ENCODE measurements around the gene PLA2G4A.

PLA2G4A gene

DNA sequence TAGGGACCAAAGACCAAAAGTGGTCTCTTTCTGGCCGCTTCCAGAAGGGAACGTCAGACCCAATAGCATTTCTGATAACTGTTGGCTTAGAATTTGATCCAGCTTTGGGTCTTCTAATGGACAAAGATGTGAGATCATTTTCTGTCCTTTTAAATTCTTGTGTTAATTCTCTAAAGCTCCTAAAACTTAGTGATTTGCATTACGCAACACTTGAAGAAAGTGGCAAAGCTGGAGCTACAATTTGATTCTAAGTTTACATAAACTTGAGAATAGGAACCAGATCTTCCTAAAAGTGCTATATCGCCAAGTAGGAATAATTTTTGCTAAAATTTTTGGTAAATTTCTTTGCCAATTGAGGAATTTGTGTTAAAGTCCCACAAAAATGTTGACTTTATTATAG, 21.6 kb upstream of the PLA2G4A start:
- no peak overlapping the region for H3K4me3 ChIP-seq (ENCODE audit: low read depth, low read length)
- TF ChIP-seq, protein P1, sequence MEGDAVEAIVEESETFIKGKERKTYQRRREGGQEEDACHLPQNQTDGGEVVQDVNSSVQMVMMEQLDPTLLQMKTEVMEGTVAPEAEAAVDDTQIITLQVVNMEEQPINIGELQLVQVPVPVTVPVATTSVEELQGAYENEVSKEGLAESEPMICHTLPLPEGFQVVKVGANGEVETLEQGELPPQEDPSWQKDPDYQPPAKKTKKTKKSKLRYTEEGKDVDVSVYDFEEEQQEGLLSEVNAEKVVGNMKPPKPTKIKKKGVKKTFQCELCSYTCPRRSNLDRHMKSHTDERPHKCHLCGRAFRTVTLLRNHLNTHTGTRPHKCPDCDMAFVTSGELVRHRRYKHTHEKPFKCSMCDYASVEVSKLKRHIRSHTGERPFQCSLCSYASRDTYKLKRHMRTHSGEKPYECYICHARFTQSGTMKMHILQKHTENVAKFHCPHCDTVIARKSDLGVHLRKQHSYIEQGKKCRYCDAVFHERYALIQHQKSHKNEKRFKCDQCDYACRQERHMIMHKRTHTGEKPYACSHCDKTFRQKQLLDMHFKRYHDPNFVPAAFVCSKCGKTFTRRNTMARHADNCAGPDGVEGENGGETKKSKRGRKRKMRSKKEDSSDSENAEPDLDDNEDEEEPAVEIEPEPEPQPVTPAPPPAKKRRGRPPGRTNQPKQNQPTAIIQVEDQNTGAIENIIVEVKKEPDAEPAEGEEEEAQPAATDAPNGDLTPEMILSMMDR (IDR thresholded peaks at IDR 0.05; ENCODE audit: low read depth, low read length) = no peak

DNA sequence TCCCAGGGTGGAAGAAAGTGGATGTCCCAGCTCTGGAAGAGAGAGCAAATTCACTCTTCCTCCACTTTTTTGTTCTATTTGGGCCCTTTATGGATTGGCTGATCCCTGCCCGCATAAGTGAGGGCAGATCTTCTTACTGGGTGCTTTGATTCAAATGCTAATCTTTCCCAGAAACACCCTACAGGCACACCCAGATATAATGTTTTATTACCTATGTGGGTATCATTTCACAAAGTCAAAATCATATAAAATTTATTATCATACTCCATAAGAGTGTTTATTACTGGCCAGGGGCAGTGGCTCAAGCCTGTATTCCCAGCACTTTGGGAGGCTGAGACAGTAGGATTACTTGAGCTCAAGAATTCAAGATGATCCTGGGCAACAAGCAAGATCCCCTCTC, 16.9 kb upstream of the PLA2G4A start:
- TF ChIP-seq, protein P1 (IDR thresholded peaks at IDR 0.05; ENCODE audit: low read depth, low read length) = no peak
- no peak overlapping the region for H3K4me3 ChIP-seq (ENCODE audit: low read depth, low read length)

DNA sequence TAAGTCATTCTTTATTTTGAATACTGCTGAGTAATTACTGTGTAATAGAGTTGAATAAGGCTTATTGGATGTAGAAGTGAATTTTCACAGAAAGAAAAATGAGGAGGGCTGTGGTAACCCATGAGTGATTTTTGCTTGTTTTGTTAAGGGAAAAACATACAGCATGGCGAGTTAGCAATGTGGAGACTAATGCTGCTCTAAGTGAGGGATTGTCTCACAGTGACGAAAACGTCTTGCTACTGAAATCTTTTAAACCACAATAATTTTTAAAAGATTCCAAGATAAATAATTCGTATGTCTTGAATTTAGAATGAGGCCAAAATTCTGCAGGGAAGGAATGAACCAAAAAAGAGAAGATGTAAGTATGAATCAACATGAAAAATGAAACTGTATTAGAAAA, 16.2 kb upstream of the PLA2G4A start:
- H3K4me3 ChIP-seq (ENCODE audit: low read depth, low read length) = no peak overlapping the region
- TF ChIP-seq, protein P1 (IDR thresholded peaks at IDR 0.05; ENCODE audit: low read depth, low read length) = no peak

DNA sequence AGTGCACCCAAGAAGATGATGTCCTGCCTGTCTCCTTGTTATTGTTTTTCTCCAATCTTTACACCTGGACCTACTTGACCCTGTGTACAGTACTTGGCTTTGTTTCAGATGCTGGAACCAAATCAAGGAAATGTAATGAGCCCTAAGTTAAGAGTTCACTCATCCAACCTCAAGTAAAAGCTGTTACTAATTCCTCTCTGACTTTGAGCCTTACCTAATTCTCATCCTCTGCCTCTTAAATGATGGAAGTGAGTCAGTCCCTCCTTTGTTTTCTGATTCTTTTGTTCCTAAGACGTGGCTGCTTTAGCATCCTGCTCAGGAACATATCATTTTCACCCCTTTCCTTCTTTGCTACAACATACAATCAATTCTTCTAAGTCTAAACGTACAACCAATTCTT, 15.3 kb upstream of the PLA2G4A start:
- TF ChIP-seq, protein P1 (IDR thresholded peaks at IDR 0.05; ENCODE audit: low read depth, low read length) = no peak
- H3K4me3 ChIP-seq (ENCODE audit: low read depth, low read length) = no peak overlapping the region

DNA sequence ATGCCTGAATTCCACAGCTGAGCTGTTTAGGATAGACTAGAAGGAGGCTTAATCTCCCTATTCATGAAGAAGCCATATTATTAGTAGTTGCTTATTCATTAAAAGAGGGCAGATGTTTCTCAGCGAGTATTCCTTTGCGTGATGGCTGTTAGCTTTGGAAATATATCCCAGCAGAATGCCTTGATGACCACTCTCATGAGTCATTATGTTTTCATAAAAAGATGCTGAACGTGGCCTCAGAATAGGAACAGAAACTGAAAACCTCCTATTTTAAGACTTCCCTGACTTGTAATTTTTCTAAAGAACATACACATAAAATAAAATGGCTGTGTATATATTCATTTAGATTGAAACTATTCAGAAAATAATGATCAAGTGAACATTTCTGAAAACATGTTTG, 9.6 kb upstream of the PLA2G4A start:
- TF ChIP-seq, protein P1 (IDR thresholded peaks at IDR 0.05; ENCODE audit: low read depth, low read length) = no peak
- no peak overlapping the region for H3K4me3 ChIP-seq (ENCODE audit: low read depth, low read length)

DNA sequence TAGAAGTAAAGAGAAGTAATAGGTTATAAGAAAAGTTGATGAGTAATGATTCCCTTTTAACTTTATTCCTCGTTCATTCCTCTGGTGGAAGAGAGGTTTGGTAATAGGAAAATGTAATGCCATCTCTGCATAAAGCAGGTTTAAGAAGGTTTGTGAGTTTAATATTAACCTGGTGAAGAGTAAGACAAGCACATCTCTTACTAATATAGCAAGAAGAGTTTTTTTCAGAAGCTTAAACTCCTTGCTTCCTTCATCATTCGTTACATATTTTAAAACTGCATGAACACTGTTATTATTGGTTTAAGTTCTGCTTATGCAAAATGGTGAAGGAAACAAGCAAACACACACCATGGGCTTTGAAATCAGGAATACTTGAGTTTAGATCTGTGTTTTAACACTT, 9.2 kb upstream of the PLA2G4A start:
- TF ChIP-seq, protein P1 (IDR thresholded peaks at IDR 0.05; ENCODE audit: low read depth, low read length) = no peak
- H3K4me3 ChIP-seq (ENCODE audit: low read depth, low read length) = no peak overlapping the region

DNA sequence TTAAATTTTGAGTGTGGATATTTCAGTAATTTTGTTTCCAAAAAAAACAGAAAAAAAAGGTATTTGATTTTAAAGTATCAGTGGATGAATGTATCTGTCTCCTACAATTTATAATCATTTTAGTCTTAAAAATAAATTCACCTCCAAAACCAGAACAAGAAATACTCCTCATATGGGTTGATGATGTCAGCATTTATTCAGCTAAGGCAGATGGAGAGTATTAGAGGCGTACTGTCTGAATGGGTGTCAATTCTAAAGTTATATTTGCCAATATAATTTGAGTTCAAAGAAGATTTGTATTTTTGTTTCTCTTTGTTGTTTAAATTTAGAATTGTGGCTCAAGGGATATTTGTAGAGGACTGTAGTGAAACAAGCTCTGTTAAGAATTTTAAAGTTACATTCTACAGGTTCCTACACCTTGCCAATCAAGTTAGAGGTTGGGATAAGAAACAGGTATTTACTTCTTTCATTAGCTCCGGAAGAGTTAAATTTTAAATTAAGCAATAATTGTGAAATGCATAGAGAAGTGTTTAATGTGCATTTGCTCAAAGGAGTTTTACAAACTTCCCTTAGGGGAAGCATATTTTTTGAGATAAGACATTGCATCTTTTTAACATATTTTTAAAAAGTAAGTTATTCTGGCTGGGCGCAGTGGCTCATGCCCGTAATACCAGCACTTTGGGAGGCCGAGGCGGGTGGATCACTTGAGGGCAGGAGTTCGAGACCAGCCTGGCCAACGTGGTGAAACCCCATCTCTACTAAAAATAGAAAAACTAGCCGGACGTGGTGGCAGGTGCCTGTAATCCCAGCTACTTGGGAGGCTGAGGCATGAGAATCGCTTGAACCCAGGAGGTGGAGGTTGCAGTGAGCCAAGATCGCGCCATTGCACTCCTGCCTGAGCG, 1.2 kb downstream of the PLA2G4A start:
- TF ChIP-seq, protein P1 (IDR thresholded peaks at IDR 0.05; ENCODE audit: low read depth, low read length) = no peak
- no peak overlapping the region for H3K4me3 ChIP-seq (ENCODE audit: low read depth, low read length)

All from WI38 (cell line).